ENCODE data around the gene OR2T12.

OR2T12 gene

GRCh38 chr1:248243204-248243603, 60.0 kb downstream of the OR2T12 start:
- H3K4me3 Mint-ChIP-seq, result no peak overlapping the region
- ATAC-seq (replicated peaks; ENCODE audit: extremely low read depth, poor library complexity, severe bottlenecking) (no peak), DNase-seq (ENCODE audit: low spot score in 2 of 2) (no peak)
- H3K27me3 Mint-ChIP-seq, result no peaks in the 10 kb centered on the region
- no peaks in the 10 kb centered on the region for H3K4me1 Mint-ChIP-seq
- no peaks in the 10 kb centered on the region for H3K36me3 Mint-ChIP-seq (ENCODE audit: insufficient read depth)
- H3K9me3 Mint-ChIP-seq, result peaks cover 4% of the 10 kb centered on the region
- H3K27ac Mint-ChIP-seq (ENCODE audit: low read depth), result no peak overlapping the region
